GM20000 (cell line): Measurements from ENCODE around the gene PRPF39.
A peak's percentile ranks its signal among the peaks of the same experiment; 100 is the strongest.

Experiments used
- DNase-seq: peaks from one replicate; pipeline ENCODE4 v3.0.0; 2012; ENCODE audit warnings: low spot score
- TF ChIP-seq, protein P1 (sequence below): IDR thresholded peaks from 2 replicates; pipeline ENCODE4 v1.5.1; 2012; ENCODE audit warnings: mild to moderate bottlenecking, control low read depth; ENCODE audit errors: extremely low read depth, missing control alignments

The PRPF39 gene, protein sequence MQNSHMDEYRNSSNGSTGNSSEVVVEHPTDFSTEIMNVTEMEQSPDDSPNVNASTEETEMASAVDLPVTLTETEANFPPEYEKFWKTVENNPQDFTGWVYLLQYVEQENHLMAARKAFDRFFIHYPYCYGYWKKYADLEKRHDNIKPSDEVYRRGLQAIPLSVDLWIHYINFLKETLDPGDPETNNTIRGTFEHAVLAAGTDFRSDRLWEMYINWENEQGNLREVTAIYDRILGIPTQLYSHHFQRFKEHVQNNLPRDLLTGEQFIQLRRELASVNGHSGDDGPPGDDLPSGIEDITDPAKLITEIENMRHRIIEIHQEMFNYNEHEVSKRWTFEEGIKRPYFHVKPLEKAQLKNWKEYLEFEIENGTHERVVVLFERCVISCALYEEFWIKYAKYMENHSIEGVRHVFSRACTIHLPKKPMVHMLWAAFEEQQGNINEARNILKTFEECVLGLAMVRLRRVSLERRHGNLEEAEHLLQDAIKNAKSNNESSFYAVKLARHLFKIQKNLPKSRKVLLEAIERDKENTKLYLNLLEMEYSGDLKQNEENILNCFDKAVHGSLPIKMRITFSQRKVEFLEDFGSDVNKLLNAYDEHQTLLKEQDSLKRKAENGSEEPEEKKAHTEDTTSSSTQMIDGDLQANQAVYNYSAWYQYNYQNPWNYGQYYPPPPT

DNA sequence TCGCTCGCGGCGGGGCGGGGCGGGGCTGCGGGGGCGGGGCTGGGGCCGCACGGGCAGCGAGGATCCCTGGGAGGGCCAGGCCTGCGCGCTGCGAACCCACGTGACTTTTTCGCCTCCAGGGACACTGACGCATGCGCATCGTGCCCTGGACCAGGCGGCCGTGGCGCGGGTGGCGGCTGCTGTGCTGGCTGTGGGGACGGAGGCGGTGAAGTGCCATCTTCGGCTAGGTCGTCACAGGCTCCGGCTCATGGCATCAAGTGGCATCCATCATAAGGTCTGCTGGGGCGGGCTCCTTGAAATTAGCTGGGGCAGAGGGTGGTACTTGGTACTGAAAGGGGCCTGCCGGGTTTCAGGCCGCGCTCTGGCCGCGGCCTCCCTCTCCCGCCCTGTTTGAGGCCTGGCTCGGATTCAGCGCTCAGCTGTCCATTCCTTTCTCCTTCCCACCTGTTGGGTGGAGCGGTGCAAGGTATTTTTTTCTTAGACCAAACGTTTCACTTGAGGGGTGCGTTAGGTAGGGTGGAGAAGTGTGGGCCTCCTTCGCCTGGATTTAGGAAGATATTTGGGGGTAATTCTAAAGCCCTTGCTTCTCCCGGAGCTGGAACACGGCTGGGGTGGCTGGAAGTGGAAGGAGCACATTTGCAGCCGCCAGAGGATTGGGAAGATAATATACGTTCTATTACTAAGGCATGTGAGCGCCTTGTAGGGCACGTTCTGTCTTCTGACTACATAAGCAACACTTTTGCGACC is at the start of gene PRPF39:
Gene PRPF39, plus strand, starts transcription at position 141 of the 747 bp plus-strand sequence. CDS start 11,124 bp downstream, outside the sequence.
- DNase-seq = peak; percentile 98
- TF ChIP-seq, protein P1, sequence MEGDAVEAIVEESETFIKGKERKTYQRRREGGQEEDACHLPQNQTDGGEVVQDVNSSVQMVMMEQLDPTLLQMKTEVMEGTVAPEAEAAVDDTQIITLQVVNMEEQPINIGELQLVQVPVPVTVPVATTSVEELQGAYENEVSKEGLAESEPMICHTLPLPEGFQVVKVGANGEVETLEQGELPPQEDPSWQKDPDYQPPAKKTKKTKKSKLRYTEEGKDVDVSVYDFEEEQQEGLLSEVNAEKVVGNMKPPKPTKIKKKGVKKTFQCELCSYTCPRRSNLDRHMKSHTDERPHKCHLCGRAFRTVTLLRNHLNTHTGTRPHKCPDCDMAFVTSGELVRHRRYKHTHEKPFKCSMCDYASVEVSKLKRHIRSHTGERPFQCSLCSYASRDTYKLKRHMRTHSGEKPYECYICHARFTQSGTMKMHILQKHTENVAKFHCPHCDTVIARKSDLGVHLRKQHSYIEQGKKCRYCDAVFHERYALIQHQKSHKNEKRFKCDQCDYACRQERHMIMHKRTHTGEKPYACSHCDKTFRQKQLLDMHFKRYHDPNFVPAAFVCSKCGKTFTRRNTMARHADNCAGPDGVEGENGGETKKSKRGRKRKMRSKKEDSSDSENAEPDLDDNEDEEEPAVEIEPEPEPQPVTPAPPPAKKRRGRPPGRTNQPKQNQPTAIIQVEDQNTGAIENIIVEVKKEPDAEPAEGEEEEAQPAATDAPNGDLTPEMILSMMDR = no peak

DNA sequence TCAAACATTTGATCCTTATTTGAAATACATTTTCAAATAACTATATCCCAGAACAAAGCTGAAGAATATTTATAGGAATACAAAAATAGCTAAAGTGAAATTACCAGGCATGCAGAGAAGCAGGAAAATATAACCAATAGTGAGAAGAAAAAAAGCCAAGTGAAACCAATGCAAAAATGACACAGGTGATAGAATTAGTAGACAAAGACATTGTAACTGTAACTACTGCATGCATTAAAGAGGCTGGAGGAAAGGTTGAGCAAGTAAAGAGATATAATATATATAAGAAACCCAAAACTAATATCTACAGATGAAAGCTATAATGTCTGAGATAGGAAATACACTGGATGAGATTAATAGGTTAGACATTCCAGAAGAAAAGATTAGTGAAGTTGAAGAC is 49.2 kb upstream of the PRPF39 start:
- TF ChIP-seq, protein P1 = no peak
- no peak for DNase-seq

DNA sequence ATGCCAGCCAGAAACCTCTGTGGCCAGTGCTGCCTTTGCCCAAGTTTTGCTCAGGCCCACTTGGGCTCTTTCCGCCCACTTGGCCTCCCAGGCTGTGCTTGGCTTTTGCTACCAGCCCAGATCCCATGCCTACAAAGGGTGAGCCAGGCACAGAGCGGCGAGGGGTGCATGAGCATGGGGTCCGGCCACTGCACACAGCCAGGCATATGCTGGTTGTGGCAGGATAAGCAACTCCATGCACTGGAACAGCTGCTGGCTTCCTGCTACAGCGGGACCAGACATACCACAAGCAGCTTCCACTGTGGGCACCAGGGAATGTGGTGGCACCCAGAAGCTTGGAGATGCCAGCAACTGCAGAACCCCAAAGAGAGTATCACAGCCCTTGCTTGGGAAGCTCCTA is 45.7 kb upstream of the PRPF39 start:
- TF ChIP-seq, protein P1 = no peak
- no peak for DNase-seq

DNA sequence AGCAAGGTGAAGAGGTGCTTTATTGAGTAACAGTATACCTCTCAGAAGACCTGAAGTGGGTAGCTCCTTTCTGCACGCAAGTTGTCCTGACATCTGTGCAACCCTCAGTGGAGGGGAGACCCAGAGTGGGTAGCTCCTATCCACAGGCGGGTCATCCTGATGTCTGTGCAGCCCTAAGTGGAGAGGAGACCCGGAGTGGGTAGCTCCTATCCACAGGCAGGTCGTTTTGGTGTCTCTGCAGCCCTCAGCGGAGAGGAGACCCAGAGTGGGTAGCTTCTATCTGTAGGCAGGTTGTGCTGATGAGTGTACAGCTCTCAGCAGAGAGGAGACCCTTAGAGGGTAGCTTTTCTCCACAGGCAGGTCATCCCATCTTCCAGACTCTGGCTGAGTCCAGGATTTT is 45.1 kb upstream of the PRPF39 start:
- DNase-seq = no peak
- TF ChIP-seq, protein P1 = no peak

DNA sequence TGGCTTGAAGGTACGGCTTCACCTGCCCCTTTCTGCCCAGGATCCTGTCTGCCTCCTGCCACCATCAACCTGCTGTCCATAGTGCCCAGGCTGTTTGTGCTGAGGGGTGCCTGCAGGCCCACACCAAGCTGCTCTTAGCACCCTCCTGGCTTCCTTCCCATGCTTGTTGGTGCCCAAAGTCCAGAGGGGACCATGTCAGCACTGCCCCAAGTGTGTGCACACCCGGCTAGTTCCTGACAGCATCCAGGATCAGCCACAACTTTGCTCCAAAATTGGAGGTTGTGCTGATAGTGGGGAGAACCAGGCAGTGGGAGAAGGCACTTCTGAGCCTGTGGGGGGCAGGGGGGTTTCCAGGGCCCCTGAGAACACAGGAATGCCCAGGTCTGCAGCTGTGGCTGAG is 44.5 kb upstream of the PRPF39 start:
- DNase-seq = no peak
- TF ChIP-seq, protein P1 = no peak

DNA sequence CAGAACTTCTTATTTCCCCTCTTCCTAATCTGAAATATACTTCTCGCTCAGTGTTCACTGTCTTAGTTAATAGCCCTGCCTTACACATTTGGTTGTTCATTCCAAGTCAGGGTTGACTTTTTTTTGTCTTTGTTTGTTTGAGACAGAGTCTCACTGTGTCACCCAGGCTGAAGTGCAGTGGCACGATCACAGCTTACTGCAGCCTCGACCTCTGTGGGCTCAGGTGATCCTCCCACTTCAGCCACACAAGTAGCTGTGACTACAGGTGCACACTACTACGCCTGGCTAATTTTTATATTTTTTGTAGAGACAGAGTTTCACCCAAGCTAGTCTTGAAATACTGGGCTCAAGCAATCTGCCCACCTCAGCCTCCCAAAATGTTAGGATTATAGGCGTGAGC is 42.3 kb upstream of the PRPF39 start:
- TF ChIP-seq, protein P1 = no peak
- DNase-seq = no peak

DNA sequence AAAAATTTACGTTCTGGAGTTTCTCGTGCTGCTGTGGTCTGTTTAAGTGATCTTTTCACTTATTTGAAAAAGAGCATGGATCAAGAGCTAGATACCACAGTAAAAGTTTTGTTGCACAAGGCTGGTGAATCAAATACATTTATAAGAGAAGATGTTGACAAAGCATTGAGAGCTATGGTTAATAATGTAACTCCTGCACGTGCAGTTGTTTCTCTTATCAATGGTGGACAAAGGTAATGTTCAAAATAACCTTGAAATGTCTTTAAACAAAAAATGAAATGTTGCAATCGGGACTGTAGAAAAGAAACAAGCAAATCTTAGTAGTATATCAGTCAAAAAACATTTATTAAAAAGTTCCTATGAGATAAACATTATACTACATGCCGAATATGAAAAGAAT is 39.3 kb upstream of the PRPF39 start:
- TF ChIP-seq, protein P1 = no peak
- no peak for DNase-seq
